Smooth muscle cell of the brain vasculature (primary cell): ENCODE results near the gene SIK1.
"Not testable (repeated sequence)": the region's sequence is repeated elsewhere in the genome, so short reads cannot be mapped to it uniquely, and the experiment has no call there.

Source experiments
- DNase-seq: peaks from one replicate; pipeline ENCODE4 v3.0.0-alpha.2; 2012; ENCODE audit warnings: low read depth, low spot score

SIK1 gene

DNA sequence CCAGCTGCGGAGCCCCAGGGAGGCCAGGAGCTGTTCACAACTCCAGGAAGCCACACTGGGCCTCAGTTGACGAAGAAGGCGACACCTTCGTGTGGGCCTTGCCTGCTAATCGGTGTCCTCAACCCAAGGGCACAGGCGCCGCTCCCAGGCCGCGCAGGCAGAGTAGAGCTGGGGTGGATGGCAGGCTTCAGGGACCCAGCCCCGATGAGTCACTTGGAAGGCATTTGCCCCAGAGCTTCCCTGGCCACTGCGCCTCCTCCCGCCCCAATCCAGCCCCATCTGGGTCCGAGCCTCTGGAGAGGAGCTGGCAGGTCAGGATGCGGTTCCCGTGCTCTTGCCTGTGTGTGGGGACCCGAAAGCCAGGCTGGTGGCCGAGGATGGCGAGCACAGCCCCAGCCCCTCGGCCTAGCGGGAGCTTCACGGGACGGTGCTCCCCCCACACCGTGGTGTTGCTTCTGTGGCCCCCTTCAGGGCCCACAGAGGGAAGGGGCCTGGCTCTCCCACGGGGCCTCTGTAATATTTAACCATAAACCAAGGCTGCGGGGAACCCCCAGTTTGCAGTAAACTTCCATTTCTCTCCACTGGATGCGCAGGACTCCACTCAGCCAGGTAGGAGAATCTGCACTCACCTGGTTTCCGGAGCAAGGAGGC is 30.0 kb downstream of the SIK1 start:
- DNase-seq: not testable (repeated sequence)

DNA sequence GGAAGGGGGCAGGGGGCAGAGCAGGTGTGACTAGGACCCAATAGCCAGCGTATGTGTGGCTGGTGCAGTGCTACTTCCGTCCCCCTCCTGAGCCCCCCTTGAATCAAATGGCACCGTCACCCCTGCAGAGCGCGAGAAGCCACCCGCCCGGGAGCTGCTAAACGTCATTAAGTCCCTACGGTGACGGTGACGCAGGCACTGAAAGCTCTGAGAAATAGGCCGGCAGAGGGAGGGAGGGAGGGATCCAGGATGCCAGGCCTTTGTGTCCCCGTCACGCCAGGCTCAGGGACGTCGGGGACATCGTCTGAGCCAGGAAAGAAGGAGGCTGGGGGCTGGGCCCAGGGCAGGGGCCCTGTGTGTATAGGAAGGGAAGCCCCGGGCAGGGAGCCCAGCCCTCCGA is 43.6 kb downstream of the SIK1 start:
- not testable (repeated sequence) for DNase-seq

DNA sequence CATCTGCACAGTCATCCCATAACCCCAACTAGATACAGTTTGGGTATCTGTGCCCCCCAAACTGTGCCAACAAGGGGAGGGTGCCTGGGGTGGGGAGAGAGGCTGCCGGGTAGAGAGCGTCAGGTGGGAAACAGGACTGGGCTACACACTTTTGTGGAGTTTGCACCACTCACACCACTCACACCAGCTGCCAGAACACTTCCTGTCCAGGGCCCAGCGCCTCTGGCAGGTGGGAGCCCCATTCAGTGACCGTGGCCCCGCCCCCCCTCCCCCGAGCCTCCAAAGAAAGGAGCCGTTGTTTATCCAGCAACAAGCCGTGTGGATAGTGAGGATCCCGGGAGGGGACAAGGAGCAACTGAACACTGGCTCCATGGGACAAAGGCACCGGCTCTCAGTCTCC is 44.0 kb downstream of the SIK1 start:
- not testable (repeated sequence) for DNase-seq

DNA sequence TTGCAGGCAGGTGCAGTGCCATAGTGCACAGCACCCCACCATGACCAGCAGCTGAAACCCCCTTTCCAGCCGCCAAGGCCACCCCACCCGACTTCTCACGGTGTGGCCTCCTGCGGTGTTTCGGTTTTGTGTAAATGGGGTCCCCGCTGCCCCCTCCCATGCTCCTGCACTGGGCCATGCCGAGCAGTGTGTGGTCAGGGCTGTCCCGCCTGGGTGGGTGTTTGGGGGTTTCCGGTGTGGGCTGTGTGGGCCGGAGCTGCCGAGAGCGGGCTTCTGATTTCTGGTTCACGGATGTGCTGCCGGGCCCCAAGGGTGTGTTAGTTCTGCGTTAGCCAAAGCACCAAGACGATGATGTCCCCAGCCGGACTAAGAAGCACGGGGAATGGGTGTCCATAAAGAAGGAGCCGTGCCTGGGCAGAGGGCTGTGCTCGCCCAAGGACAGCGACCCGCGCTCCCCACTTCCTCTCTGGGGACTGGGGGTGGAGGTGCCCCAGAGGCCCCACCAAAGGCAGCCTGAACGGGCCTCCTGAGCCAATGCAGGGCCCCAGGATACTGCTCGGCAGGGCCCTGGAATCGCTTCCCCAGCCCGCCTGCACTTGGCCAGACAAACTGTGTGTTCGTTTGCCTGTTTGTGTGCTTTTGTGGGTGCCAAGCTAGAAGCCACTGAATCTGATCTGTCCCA is 45.9 kb downstream of the SIK1 start:
- DNase-seq: not testable (repeated sequence)

DNA sequence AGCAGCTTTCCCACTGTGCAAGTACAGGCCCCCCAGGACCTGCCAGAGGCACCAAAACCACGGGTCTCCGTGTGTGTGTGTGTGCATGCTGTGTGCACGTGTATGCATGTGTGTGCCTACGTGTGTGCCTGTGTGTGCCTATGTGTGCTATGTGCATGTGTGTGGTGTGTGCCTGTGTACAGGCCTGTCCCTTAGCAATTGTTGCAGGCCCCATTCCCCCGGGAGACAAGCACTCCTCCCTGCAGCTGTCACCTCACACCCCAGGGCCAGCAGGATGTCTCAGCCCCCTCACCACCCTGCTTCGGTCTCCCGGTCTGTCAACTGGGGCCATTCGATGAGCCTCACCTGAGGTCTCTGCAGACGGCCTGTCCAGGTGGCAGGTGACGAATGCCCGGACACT is 46.6 kb downstream of the SIK1 start:
- DNase-seq: not testable (repeated sequence)

DNA sequence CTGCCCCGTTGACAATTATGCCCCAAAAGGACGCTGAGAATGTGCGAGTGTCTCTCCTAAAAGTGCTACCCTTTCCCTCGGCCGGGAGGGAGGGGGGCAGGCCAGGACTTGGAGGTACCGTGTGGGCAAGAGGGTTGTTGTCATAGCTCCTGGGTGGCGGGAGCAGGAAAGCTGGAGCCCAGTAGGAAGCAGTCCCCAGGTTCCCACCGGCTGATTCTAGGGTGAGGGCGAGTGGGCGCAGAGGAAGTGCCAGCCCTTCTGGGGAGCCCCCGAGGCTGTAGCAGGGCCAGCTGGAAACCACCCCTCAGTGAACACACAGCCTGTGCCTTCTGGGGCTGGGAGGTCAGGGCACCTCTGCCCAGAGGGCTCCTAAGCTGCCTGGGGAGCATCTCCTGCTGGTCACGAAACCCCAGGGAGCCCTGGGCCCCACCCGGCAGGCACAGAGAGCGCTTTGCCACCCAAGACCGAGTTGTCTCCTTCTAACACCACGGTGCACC is 47.3 kb downstream of the SIK1 start:
- not testable (repeated sequence) for DNase-seq

DNA sequence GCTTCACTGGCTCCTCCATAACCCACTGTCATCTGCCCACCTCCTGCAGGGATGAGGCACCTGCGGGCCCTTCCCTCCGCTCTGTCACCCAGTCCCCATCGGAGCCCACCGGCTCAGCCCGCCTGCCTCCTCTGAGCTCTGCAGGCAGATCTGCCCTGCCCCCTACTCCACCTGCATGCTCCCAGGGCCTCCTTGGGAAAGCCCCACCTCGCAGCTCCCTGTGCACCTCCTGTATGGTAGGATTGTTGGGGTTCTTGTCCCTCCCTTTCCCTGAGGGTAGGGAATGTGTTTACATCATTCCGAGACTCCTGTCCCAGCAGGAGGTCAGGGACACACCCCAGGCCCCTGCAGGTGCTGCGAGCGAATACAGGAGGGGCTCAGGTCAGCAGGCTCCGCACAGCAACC is 50.5 kb downstream of the SIK1 start:
- no peak for DNase-seq

DNA sequence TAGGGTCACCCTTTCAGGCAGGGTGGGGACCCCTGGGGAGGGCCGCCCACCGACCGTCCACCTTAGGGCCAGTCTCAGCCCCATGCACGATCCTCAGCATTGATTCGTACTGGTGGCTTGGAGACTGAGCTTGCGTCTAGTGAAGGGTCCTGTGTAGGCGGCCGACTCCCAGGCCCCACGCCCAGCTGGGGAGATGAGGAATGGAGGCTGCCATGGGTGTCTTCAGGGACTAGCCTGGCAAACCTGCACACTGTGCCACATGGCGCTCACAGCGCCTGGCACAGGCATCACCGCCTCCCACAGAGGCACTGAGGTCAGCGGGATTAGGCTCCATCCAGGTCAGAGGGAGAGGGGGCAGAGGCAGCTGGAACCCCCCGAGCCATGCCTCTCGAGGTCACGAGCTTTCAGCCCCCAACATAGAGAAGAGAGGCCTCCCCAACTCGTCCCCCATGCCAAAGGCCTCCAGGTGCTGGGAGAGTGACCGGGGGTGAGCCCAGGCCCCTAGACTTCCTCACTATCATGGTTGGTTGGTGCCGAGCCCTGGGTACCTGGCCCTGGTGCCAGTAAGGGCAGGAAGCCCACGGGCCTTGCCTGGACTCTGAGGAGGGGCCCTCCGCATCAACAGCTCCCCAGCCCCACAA is 51.0 kb downstream of the SIK1 start:
- no peak for DNase-seq

DNA sequence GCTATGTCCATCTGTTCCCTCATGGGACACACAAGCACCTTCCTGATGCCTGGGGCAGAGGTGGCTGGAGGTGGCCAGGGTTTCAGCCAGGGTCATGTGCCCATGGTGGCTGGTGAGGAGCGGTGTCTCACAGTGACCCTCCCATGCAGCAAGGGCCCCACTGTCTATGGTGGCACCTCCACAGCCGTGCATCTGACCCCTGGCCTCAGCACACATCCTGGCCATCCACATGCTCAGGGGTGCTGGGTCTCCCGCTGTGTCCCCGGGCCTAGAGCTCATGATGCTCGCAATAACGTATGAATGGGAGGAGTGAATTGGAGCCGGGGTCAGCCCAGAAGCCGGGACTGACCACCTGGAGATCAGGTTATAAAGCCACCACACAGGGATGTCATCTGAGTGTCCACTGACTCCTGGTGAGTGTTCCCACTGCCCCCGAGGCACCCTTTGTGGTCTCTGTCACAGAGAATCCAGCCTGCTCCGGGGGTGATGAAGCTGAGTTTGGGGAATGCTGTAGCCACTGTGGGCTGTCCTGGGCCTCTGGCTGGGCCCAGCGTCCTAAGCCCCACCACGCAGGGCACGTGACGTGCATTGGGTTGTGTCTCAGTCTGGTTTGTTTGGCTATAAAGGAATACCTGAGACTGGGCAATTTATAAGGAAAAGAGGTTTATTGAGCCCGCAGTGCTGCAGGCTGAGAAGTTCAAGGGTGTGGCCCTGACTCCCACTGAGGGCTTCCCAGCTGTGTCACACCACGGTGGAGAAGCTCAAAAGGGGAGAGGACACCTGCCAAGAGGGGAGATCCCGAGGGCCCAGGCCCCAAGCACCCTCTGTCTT is 51.7 kb downstream of the SIK1 start:
- no peak for DNase-seq

DNA sequence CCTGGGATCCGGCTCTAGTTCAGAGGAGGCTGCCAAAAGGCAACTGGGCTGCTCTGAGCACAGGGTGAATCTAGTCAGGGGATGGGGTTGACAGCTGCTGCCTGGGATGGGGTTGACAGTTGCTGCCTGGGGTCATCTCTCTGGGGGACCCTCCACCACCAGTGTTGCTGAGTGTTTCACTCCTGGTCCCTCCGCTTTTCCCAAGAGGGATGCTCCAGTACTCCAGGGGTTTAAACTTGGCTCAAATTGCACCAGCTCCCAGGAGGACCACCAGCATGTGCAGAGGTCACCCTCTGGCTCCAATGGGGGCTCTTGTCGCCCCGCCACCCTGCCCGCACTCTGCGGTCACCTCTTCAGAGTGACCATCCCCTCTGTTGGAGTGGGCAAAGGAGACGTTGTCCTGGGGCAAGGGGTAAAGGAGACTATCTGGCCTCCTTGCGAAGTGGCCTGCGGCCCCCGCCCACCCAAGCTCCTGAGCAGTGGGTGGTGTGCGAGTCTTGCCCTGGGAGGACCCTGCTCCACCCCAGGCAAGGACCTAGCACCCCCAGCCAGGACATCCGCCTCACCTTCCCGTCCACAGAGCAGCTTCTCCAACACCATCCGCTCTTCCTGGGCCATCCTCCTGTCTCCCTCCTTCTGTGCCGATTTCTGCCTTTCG is 52.6 kb downstream of the SIK1 start:
- no peak for DNase-seq

DNA sequence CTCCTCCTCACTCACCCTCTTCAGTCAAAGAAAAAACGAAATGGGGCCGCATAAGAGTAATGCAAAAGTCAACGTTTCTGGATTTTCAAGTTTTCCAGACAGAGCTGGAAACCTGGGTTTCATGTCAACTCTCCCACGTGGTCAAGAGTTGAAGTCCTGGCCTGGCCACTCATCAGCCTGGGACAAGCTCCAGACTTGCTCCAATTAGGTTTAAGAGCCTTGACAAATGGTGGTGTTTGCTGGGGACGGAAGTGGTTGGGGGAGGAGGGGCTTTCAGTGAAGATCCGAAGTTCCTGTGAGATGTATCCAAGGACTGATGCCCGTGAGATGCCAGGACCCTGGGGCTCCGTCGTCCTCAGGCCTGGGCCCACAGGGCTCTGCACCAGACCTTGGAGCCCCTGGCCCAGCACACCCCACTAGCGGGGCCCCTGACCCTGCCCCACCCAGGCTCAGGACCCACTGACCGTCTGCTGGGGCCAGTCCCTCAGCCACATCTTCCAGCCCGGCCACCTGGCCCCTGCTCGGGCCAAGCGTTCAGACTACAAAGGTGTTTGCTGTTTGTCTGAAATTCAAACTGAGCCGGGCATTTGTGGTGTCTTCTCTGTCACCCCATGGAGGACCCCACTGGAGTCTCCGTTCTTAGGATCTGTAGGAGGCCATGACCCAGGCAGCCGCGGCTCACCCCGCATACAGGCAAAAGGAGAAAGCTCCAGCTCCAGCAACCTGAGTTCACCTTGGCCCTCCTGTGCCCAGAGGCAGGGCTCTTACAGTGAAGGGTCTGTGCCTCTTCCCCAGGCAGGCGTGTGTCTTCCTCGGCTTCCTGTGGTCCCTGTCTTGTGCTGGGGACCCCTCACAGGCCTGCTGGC is 53.3 kb downstream of the SIK1 start:
- DNase-seq: no peak

DNA sequence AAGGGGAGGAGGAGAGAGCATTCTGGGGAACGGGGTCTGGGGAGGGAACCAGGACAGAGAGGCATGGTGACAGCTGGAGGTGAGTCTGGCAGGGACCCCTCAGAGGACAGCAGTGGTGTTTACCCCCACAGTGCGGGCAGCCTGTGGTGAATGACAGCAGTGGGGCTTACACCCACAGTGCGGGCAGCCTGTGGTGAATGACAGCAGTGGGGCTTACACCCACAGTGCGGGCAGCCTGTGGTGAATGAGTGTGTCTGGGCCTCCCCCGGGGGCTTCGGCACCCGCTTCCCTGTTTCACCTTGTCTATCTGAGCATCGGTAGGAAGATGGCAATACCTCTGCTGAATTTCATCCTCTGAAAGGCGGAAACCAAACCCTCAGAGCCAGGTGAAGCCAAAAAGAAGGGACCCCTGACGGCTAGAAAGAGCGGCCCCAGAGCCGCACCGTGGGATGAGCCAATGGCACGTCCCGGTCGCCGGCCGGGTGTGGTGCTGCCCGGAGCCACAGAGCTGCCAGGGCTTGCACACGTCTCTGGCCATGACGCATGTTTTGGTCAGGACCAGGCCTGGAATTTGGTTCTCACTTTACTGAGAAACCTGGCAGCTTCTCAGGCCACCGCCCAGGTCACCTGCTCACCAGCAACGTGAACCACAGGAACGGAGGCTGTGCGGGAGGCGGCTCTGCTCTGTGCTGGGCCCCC is 54.1 kb downstream of the SIK1 start:
- DNase-seq: no peak

DNA sequence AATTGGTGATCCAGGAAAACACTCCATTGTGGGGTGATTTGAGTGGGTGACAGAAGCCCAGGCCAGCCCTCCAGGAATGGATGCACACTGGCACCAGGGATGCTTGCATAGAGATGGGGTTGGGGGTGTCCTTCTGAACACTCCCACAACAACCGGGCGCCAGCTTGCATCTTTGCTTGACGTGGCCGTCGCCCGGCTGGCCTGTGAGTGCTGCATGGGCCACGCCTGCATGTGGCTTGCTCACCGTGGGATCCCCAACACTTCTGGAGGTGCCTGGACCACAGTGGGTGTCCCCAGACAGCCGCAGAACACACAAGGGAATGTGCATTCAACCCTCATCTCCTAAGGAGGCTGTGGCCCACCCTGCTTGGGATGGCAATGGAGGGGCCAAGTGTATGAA is 55.1 kb downstream of the SIK1 start:
- DNase-seq: no peak

DNA sequence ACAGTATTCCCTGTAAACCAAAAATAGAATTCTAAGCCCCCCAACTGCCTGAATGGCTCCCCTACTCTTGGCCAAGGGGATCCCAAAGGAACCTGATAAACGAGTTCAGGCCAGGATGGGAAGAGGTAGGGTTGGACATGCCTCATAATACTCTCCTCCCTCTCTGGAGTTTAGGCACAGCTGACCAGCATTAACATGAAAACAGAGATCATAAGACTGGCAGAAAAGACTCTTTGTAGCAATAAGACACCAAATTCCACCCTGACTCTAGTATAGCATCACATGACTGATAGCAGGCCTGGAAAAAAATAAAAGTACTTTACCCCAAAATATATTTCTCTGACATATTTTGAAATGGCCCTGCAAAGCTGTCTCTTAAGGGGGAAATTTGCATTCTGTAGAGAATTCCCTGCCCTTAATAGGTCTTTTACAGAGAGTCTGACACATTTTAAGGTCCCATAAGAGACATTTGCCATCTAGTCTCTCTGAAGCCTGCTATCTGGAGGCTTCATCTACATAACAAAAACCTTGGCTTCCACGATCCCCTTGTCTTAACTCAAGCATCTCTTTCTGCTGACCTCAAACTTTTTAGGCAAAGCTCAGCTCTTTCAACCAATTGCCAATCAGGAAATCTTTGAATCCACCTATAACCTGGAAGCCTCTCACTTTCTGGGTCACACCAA is 55.9 kb downstream of the SIK1 start:
- DNase-seq: no peak

DNA sequence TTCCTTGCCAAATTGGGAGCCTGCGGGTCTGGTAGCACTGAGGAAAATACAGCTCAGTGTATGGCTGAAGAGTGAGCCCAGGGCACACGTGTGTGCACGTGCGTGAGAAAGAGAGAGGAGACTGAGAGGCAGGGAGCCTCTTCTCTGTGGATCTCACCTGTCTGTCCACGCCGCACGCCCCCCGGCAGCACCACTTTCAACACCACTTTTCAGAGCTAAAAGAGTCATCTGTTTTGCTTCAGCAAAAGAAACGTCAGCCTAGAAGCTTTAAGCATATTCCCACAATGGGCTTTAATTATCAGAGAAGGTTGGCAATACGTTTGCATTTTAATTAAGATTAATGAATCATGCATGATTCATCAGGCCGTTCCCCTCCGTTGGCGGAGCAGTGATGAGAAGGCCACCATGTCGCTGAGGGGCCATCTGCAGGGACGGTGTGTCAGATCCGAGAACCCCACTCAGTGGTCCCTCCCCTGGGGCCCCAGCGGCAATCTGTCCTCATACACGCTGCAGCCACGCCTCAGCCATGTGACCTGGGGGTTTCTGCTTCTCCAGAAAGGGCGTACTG is 56.8 kb downstream of the SIK1 start:
- DNase-seq: no peak

DNA sequence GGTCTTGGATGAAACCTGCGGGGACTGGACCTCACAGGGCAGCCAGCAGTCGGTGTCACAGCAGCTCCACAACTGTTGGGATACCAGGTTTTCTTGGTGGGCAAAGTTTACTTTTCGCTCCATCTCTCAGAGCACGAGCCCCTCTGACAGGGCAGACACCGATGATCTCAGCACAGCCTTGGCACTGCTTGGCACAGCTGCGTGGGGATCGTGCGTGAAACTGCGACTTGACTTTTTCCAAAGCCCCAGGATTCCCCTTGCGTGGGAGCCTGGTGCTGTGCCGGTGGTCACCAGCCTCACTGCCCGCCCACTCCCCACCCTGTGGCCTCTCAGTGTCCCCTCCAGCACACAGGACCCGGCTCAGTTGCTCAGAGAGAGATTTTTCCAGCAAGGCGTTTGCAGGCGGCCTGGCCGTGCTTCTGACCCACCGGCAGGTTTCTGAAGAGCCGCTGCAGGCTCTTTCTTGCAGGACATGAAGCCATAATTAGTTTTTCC is 57.3 kb downstream of the SIK1 start:
- no peak for DNase-seq

DNA sequence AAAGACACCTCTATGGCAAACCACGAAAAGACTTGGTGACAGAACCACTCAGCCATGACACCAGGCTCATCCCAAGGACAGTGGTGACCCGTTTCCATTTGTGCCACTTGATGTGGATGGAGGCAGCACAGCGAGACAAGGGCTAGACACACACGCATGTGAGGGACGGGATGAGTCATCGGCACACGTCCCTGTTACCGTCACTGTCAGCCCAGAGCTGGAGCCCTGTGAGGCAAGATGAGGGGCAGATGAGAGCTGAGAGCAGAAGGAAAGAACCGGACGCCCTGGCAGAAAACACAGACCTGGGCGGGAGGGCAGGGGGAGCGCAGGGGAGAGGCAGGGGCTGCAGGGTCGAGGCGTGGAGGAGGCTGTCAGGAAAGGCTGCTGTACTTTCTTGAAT is 57.8 kb downstream of the SIK1 start:
- DNase-seq: no peak

DNA sequence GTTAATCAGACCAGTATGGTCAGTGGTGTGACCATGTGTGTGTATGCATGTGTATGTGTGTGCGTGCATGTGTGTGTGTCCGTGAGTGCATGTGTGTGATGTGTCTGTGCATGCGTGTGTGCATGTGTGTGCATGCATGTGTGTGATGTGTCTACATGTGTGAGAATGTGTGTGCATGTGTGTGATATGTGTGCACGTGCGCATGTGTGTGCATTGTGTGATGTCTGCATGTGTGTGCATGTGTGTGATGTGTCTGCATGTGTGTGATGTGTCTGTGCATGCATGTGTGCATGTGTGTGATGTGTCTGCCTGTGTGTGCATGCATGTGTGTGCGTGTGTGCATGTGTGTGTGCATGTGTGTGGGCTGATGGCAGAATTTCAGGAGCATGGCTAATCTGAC is 58.2 kb downstream of the SIK1 start:
- DNase-seq: no peak

DNA sequence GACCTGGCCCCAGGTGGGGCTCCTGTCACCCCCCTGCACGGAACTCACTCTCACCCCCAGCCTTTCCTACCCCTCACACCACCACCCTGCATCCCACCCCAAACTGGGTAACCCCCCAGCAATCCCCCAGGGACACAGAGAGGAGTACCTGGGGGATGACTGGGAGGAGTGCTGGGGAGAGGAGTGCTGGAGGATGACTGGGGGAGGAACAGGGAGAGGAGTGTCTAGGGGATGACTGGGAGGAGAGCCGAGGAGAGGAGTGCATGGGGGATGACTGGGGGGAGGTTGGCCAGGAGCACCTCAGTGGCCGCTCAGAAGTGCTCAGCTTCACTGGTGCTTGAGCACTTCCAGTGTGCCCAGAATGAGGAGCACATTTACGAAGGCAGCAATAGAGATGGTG is 59.1 kb downstream of the SIK1 start:
- no peak for DNase-seq
